HCT116 (cell line): ENCODE measurements around the gene CYBA. TPM values are rescaled to one million over a fixed set of nuclear protein-coding genes. Genes with fewer than 3 reads are reported as not detected.

ENCODE experiments used
- ATAC-seq: fragments of 200-7000 bp; cut with Tn5 transposase; 2 replicates; pipeline ENCODE4 v1.9.1; 2020; ENCODE audit warnings: mild to moderate bottlenecking, moderate library complexity
- BruUV-seq: library from RNA; stranded (reverse); fragments of 400-500 nt; replicated peaks from 2 replicates; lab custom pipeline; 2021; lab: Mats Ljungman, UMichigan
- CTCF ChIA-PET: fragments of 300-600 bp; sonication (Branson Sonifier 250); formaldehyde crosslinking; loops from one replicate; lab custom pipeline; 2021; ENCODE audit warnings: antibody characterized with exemption; lab: Charles Lee
- POLR2A ChIA-PET: fragments of 300-600, 350-600 bp; sonication (Branson Sonifier 250); formaldehyde crosslinking; loops from one replicate; lab custom pipeline; 2021; ENCODE audit warnings: antibody characterized with exemption; lab: Charles Lee
- RAD21 ChIA-PET, 2 experiments: fragments of 300-600 bp; sonication (Branson Sonifier 250); formaldehyde crosslinking; loops; one replicate each; lab custom pipeline; 2023; ENCODE audit warnings: low total read pairs in 2 of 2; ENCODE audit not compliant: uncharacterized antibody in 2 of 2, unreplicated experiment in 2 of 2, low non-redundant PET in 1 of 2; lab: Charles Lee
- DNase-seq: peaks from one replicate; pipeline ENCODE4 v3.0.0-alpha.2; 2010; ENCODE audit warnings: low read depth, low spot score
- H2AFZ ChIP-seq: fragments of 200-600 bp; shearing (Covaris generic), sonication (generic); 2 replicates; pipeline ENCODE4 v1.6.1; 2017; ENCODE audit warnings: low read depth, mixed run types, mixed read lengths, antibody characterized with exemption, low read length; ENCODE audit not compliant: poor library complexity, severe bottlenecking
- H3K27ac ChIP-seq: 2 replicates; pipeline ENCODE4 v1.5.1; 2012; ENCODE audit warnings: low read depth, low read length
- H3K27me3 ChIP-seq: fragments of 200-600 bp; sonication (generic); 2 replicates; pipeline ENCODE4 v1.6.1; 2016; ENCODE audit warnings: mixed run types, low read length, mixed read lengths; ENCODE audit not compliant: insufficient read depth
- H3K36me3 ChIP-seq, 2 experiments: fragments of 200-500 bp in 1 of 2; fragments of 200-600 bp in 1 of 2; sonication (Bioruptor generic) in 1 of 2; sonication (generic) in 1 of 2; 2 replicates each; pipeline versions ENCODE4 v1.5.1 to v1.6.1; 2014 to 2016; ENCODE audit warnings: low read length in 2 of 2, inconsistent platforms in 1 of 2, mixed read lengths in 1 of 2, mixed run types in 1 of 2; ENCODE audit not compliant: insufficient read depth in 2 of 2, control insufficient read depth in 1 of 2
- H3K4me1 ChIP-seq, 2 experiments: fragments of 200-600 bp in 1 of 2; sonication (generic) in 1 of 2; 2 replicates each; pipeline versions ENCODE4 v1.5.1 to v1.6.1; 2012 to 2017; ENCODE audit warnings: low read length in 2 of 2, inconsistent platforms in 1 of 2, mild to moderate bottlenecking in 1 of 2, mixed read lengths in 1 of 2, mixed run types in 1 of 2, moderate library complexity in 1 of 2; ENCODE audit not compliant: insufficient read depth in 2 of 2, control insufficient read depth in 1 of 2
- H3K4me2 ChIP-seq: fragments of 200-600 bp; sonication (generic); 2 replicates; pipeline ENCODE4 v1.6.1; 2017; ENCODE audit warnings: mixed run types, low read length, mixed read lengths
- H3K4me3 ChIP-seq, 2 experiments: fragments of 200-600 bp in 1 of 2; sonication (generic) in 1 of 2; replicated peaks in 1 of 2; 2 replicates each; pipeline ENCODE4 v1.5.1; 2011 to 2016; ENCODE audit warnings: low read length in 2 of 2, control low read depth in 1 of 2, low read depth in 1 of 2, mild to moderate bottlenecking in 1 of 2, mixed read lengths in 1 of 2, mixed run types in 1 of 2
- H3K79me2 ChIP-seq: fragments of 200-600 bp; sonication (generic); 2 replicates; pipeline ENCODE4 v1.6.1; 2017; ENCODE audit warnings: mild to moderate bottlenecking, mixed run types, low read length, moderate library complexity, mixed read lengths; ENCODE audit not compliant: insufficient read depth
- H3K9ac ChIP-seq: fragments of 200-600 bp; sonication (generic); 2 replicates; pipeline ENCODE4 v1.6.1; 2016; ENCODE audit warnings: low read length, mixed read lengths
- H3K9me2 ChIP-seq: fragments of 200-600 bp; sonication (generic), shearing (Covaris generic); 2 replicates; pipeline ENCODE4 v1.6.1; 2017; ENCODE audit warnings: mixed run types, mild to moderate bottlenecking, moderate library complexity; ENCODE audit not compliant: insufficient read depth
- H3K9me3 ChIP-seq, 2 experiments: fragments of 200-500 bp in 1 of 2; fragments of 200-600 bp in 1 of 2; sonication (Bioruptor generic) in 1 of 2; sonication (generic) in 1 of 2; 2 replicates each; pipeline ENCODE4 v1.6.1; 2014 to 2017; ENCODE audit warnings: low read length in 2 of 2, mixed read lengths in 2 of 2, inconsistent platforms in 1 of 2, low read depth in 1 of 2, mild to moderate bottlenecking in 1 of 2, mixed run types in 1 of 2, moderate library complexity in 1 of 2; ENCODE audit not compliant: control insufficient read depth in 1 of 2, insufficient read depth in 1 of 2
- H4K20me1 ChIP-seq: fragments of 200-600 bp; sonication (generic), shearing (Covaris generic); 2 replicates; pipeline ENCODE4 v1.6.1; 2017; ENCODE audit warnings: mixed run types, mild to moderate bottlenecking, moderate library complexity; ENCODE audit not compliant: insufficient read depth
- EZH2phosphoT487 ChIP-seq: fragments of 200-600 bp; IDR thresholded peaks from 2 replicates; pipeline ENCODE4 v1.6.1; 2018; ENCODE audit warnings: antibody characterized with exemption, borderline replicate concordance
- FOSL1 ChIP-seq: IDR thresholded peaks from 2 replicates; pipeline ENCODE4 v1.6.1; 2012; ENCODE audit warnings: low read depth
- JUND ChIP-seq: IDR thresholded peaks from 2 replicates; pipeline ENCODE4 v1.6.1; 2012
- RAD21 ChIP-seq: IDR thresholded peaks from 2 replicates; pipeline ENCODE4 v1.6.1; 2012; ENCODE audit warnings: low read depth, mild to moderate bottlenecking
- SP1 ChIP-seq: IDR thresholded peaks from 2 replicates; pipeline ENCODE4 v1.6.1; 2012; ENCODE audit warnings: low read depth
- SRF ChIP-seq: IDR thresholded peaks from 2 replicates; pipeline ENCODE4 v1.6.1; 2012; ENCODE audit warnings: low read depth
- intact Hi-C: fragments of 100-400 bp; cut with micrococcal nuclease; formaldehyde crosslinking; loops from 2 replicates; pipeline ENCODE4 v1.10.0; 2022
- total RNA-seq: library from RNA; stranded (reverse); gene quantifications from one replicate; pipeline ENCODE4 v1.2.1, GENCODE V29; 2021; ENCODE audit not compliant: unreplicated experiment
- TF ChIP-seq, protein P1 (sequence below): IDR thresholded peaks from 2 replicates; pipeline ENCODE4 v1.6.1; 2012; ENCODE audit warnings: low read depth

CYBA gene
- total RNA-seq, 1 experiment from 2014 or later = 321 TPM

DNA sequence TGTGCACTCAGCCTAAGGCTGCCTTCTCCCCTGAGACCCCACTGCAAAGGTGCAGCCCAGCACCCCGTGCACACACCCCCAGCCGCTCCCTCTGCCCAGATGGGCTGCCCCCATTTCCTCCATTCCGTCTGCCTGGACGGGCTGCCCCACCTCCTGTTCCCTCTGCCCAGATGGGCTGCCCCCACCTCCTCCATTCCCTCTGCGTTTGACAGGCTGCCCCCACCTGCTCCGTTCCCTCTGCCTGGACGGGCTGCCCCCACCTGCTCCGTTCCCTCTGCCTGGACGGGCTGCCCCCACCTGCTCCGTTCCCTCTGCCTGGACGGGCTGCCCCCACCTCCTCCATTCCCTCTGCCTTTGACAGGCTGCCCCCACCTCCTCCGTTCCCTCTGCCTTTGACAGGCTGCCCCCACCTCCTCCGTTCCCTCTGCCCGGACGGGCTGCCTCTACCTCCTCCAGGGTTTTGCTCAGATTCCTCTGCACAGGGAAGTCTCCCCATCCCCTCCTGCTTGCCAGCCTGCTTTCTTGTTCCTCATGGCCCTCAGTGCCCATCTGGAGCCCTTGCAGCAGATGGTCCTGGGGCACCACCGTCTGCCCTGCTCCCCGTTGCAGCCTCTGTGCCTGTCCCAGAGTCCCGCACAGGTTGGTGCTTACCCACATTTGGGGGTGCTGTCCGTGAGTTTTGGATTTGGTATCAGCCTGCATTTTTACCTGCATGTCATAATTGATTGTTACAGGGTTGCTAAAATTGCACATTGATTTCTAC is 35.9 kb downstream of the CYBA start:
- Histone ChIP-seq H3K79me2 (peaks cover 90% of the 10 kb centered on the region), H3K4me3 (no peak overlapping the region), H3K9ac (no peak overlapping the region), H3K27me3 (no peaks in the 10 kb centered on the region), H3K9me3 (no peaks in the 10 kb centered on the region), H3K4me2 (no peak overlapping the region), H3K4me1 (no peaks in the 10 kb centered on the region), H2AFZ (no peak overlapping the region), H4K20me1 (peaks cover 9% of the 10 kb centered on the region; the same call in 1 of the 2 replicates), H3K27ac (no peak overlapping the region)
- ChIA-PET RAD21 (no interaction called here), CTCF (no interaction called here)
- no TSS peak for BruUV-seq
- intact Hi-C loops = no loop called here
- TF ChIP-seq SP1 (no peak), FOSL1 (no peak), RAD21 (no peak), JUND (no peak), EZH2phosphoT487 (no peak), SRF (no peak)
- TF ChIP-seq, protein P1, sequence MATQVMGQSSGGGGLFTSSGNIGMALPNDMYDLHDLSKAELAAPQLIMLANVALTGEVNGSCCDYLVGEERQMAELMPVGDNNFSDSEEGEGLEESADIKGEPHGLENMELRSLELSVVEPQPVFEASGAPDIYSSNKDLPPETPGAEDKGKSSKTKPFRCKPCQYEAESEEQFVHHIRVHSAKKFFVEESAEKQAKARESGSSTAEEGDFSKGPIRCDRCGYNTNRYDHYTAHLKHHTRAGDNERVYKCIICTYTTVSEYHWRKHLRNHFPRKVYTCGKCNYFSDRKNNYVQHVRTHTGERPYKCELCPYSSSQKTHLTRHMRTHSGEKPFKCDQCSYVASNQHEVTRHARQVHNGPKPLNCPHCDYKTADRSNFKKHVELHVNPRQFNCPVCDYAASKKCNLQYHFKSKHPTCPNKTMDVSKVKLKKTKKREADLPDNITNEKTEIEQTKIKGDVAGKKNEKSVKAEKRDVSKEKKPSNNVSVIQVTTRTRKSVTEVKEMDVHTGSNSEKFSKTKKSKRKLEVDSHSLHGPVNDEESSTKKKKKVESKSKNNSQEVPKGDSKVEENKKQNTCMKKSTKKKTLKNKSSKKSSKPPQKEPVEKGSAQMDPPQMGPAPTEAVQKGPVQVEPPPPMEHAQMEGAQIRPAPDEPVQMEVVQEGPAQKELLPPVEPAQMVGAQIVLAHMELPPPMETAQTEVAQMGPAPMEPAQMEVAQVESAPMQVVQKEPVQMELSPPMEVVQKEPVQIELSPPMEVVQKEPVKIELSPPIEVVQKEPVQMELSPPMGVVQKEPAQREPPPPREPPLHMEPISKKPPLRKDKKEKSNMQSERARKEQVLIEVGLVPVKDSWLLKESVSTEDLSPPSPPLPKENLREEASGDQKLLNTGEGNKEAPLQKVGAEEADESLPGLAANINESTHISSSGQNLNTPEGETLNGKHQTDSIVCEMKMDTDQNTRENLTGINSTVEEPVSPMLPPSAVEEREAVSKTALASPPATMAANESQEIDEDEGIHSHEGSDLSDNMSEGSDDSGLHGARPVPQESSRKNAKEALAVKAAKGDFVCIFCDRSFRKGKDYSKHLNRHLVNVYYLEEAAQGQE = no peak
- TF ChIP-seq, all 23 proteins: peak for 0
- Histone ChIP-seq H3K9me2 (no peaks in the 10 kb centered on the region), H3K36me3 (peaks cover 24 to 52% of the 10 kb centered on the region in 2 experiments; a peak in 3 of 4 replicates)
- DNase-seq (no peak), ATAC-seq (no peak)
- POLR2A ChIA-PET = no interaction called here
